B cell (primary cell): Measurements from ENCODE around the gene NRGN. TPM values are rescaled to one million over a fixed set of nuclear protein-coding genes. Genes with fewer than 3 reads are reported as not detected.

Source experiments
- ATAC-seq: fragments of 200-7000 bp; cut with Tn5 transposase; one replicate; pipeline ENCODE4 v1.10.0; 2021; ENCODE audit warnings: low read depth, mild to moderate bottlenecking, moderate number of reproducible peaks, moderate library complexity
- CTCF ChIA-PET: fragments of 350-600 bp; sonication (Branson Sonifier 250); formaldehyde crosslinking; loops from one replicate; lab custom pipeline; 2021; ENCODE audit warnings: antibody characterized with exemption, inconsistent platforms; lab: Charles Lee
- POLR2A ChIA-PET: fragments of 350-600 bp; sonication (Branson Sonifier 250); formaldehyde crosslinking; loops from one replicate; lab custom pipeline; 2021; ENCODE audit warnings: antibody characterized with exemption; lab: Charles Lee
- DNase-seq: peaks from one replicate; pipeline ENCODE4 v3.0.0; 2013
- H2AFZ ChIP-seq: 2 replicates; pipeline ENCODE4 v1.6.1; 2012; ENCODE audit warnings: mild to moderate bottlenecking, low read depth, low read length; ENCODE audit not compliant: insufficient read depth, poor library complexity, severe bottlenecking
- H3K27ac ChIP-seq, 2 donors: 1 replicate in 1 of 2; 2 replicates in 1 of 2; pipeline ENCODE4 v1.5.1; 2012 to 2013; ENCODE audit warnings: low read length in 2 of 2, mild to moderate bottlenecking in 2 of 2, moderate library complexity in 1 of 2
- H3K27me3 ChIP-seq, 4 experiments: fragments of 200-600 bp in 1 of 4; sonication (generic) in 1 of 4; replicated peaks in 1 of 4; 1 replicate in 2 of 4; 2 replicates in 2 of 4; pipeline versions ENCODE4 v1.6.1 to v1.7.0; 2013 to 2016; ENCODE audit warnings: low read length in 3 of 4, mild to moderate bottlenecking in 2 of 4, mixed read lengths in 1 of 4, moderate library complexity in 1 of 4; ENCODE audit not compliant: insufficient read depth in 4 of 4, control insufficient read depth in 3 of 4; ENCODE audit errors: control extremely low read depth in 1 of 4
- H3K36me3 ChIP-seq, 2 experiments: replicated peaks in 1 of 2; 1 replicate in 1 of 2; 2 replicates in 1 of 2; pipeline versions ENCODE4 v1.6.1 to v1.7.1; 2013; ENCODE audit warnings: low read length in 1 of 2; ENCODE audit not compliant: insufficient read depth in 2 of 2, control insufficient read depth in 1 of 2; ENCODE audit errors: control extremely low read depth in 1 of 2, extremely low read depth in 1 of 2
- H3K4me1 ChIP-seq, 2 donors: fragments of 200-600 bp in 1 of 2; sonication (generic) in 1 of 2; 1 replicate in 1 of 2; 2 replicates in 1 of 2; pipeline versions ENCODE4 v1.5.1 to v1.6.1; 2013 to 2017; ENCODE audit warnings: low read length in 2 of 2; ENCODE audit not compliant: control insufficient read depth in 2 of 2, insufficient read depth in 2 of 2
- H3K4me2 ChIP-seq: replicated peaks from 2 replicates; pipeline ENCODE3; 2012; ENCODE audit warnings: mild to moderate bottlenecking, low read depth, low read length; ENCODE audit not compliant: poor library complexity, severe bottlenecking
- H3K4me3 ChIP-seq, 5 experiments: fragments of 200-600 bp in 1 of 5; sonication (generic) in 1 of 5; 1 replicate in 3 of 5; 2 replicates in 2 of 5; pipeline versions ENCODE4 v1.5.1 to v1.7.0; 2011 to 2016; ENCODE audit warnings: low read length in 4 of 5, mild to moderate bottlenecking in 4 of 5, low read depth in 2 of 5, control low read depth in 1 of 5, moderate library complexity in 1 of 5; ENCODE audit not compliant: insufficient read depth in 1 of 5; ENCODE audit errors: control extremely low read depth in 1 of 5, extremely low read depth in 1 of 5
- H3K79me2 ChIP-seq: fragments of 200-600 bp; sonication (generic); one replicate; pipeline ENCODE4 v1.6.0; 2016; ENCODE audit warnings: low read length; ENCODE audit not compliant: control insufficient read depth, insufficient read depth
- H3K9ac ChIP-seq: fragments of 200-600 bp; sonication (generic); 2 replicates; pipeline ENCODE4 v1.6.1; 2017; ENCODE audit warnings: mild to moderate bottlenecking, low read length, moderate library complexity
- H3K9me3 ChIP-seq, 3 donors: one replicate each; pipeline versions ENCODE4 v1.6.1 to v1.7.1; 2013; ENCODE audit warnings: low read length in 2 of 3; ENCODE audit not compliant: control insufficient read depth in 2 of 3, insufficient read depth in 1 of 3; ENCODE audit errors: control extremely low read depth in 1 of 3
- H4K20me1 ChIP-seq: 2 replicates; pipeline ENCODE4 v1.6.0; 2012; ENCODE audit warnings: mild to moderate bottlenecking, low read length; ENCODE audit not compliant: insufficient read depth, control insufficient read depth, poor library complexity, severe bottlenecking
- H3K27ac Mint-ChIP-seq: one replicate; pipeline ENCODE4 v1.8.0; 2021; ENCODE audit warnings: mixed read lengths
- H3K27me3 Mint-ChIP-seq: one replicate; pipeline ENCODE4 v1.8.0; 2021; ENCODE audit warnings: mixed read lengths
- H3K4me1 Mint-ChIP-seq: one replicate; pipeline ENCODE4 v1.8.0; 2021; ENCODE audit warnings: mixed read lengths
- H3K4me3 Mint-ChIP-seq: one replicate; pipeline ENCODE4 v1.8.0; 2021; ENCODE audit warnings: mixed read lengths
- H3K9me3 Mint-ChIP-seq: one replicate; pipeline ENCODE4 v1.8.0; 2022; ENCODE audit warnings: mixed read lengths; ENCODE audit not compliant: insufficient read depth
- CTCF ChIP-seq: fragments of 200-600 bp; IDR thresholded peaks from one replicate; pipeline ENCODE4 v1.8.0; 2022; ENCODE audit warnings: antibody characterized with exemption, mild to moderate bottlenecking
- EZH2 ChIP-seq: IDR thresholded peaks from 2 replicates; pipeline ENCODE4 v1.6.1; 2012; ENCODE audit warnings: borderline replicate concordance, low read depth, mild to moderate bottlenecking, moderate library complexity, low read length; ENCODE audit not compliant: insufficient read depth, poor library complexity, severe bottlenecking
- WGBS: methylation state at CpG from one replicate; pipeline ENCODE4 v1.1.5; 2013; ENCODE audit warnings: missing lambda C conversion rate; ENCODE audit not compliant: insufficient coverage; 5-methylcytosine and 5-hydroxymethylcytosine counted together
- intact Hi-C: fragments of 100-400 bp; cut with micrococcal nuclease; formaldehyde crosslinking; loops from one replicate; pipeline ENCODE4 v1.10.0; 2022
- polyA plus RNA-seq: library from polyadenylated mRNA; depleted of rRNA; stranded (reverse); fragments of >200 nt; gene quantifications from 2 replicates; pipeline ENCODE4 v1.2.3, GENCODE V29; 2012
- total RNA-seq, 2 donors: library from RNA; stranded (reverse); fragments of 120-200 nt in 1 of 2; gene quantifications; 1 replicate in 1 of 2; 2 replicates in 1 of 2; pipeline versions ENCODE4 v1.2.3 to v1.2.4, GENCODE V29; 2013 to 2022

NRGN gene
- total and polyA plus RNA-seq, 2 donors (not counting 1 experiment from before 2014, with no cell fraction given): 3.1 TPM; not detected in 1

- peaks cover 35% of the 10 kb centered on the region for H3K4me1 Mint-ChIP-seq
- Histone ChIP-seq H3K36me3 (no peaks in the 10 kb centered on the region), H3K27ac (peak overlapping the region; percentile 43 to 59), H3K4me1 (peaks cover 24 to 42% of the 10 kb centered on the region in 2 donors), H3K9ac (peak overlapping the region; percentile 79), H2AFZ (peak overlapping the region; percentile 93), H3K9me3 (no peaks in the 10 kb centered on the region), H3K4me2 (peak overlapping the region; percentile 97), H3K4me3 (peak overlapping the region; percentile 62 to 97 (median 83)), H4K20me1 (no peaks in the 10 kb centered on the region), H3K27me3 (peaks cover 0 to 10% (median 0%) of the 10 kb centered on the region in 4 experiments), H3K79me2 (peaks cover 5% of the 10 kb centered on the region)
- H3K4me3 Mint-ChIP-seq: peak overlapping the region; percentile 99
- WGBS: under 1% methylated on average over 34 of the region's 41 CpGs
- TF ChIP-seq CTCF (no peak), EZH2 (no peak)
- no peaks in the 10 kb centered on the region for H3K27me3 Mint-ChIP-seq
- POLR2A ChIA-PET: interaction anchor here (0.7 to 2.1 kb wide), 6 partner anchors 12 to 72 kb away, joined by 4 to 9 read pairs (median 6); partner anchors contain the start of genes ESAM, MSANTD2, SIAE and SPA17
- H3K9me3 Mint-ChIP-seq: no peaks in the 10 kb centered on the region
- peak overlapping the region; percentile 97 for H3K27ac Mint-ChIP-seq
- ATAC-seq: peak; percentile 38
- CTCF ChIA-PET: interaction anchor here (0.8 to 9.8 kb wide), 20 partner anchors 10 to 130 kb away, joined by 3 to 153 read pairs (median 5); partner anchors contain the start of genes ESAM, SIAE, SPA17 and TBRG1
- no peak for DNase-seq
- intact Hi-C loops: loop anchor here (1.0 to 5.0 kb wide), 6 partner anchors 17 to 1005 kb away; partner anchors contain the start of genes CCDC15, MSANTD2, SIAE and SPA17
These were observed 6.3 kb downstream of the NRGN start for GRCh38 chr11:124745835-124746620.
